ENCODE measurements around the gene IRF2. TPM values are rescaled to one million over a fixed set of nuclear protein-coding genes. Genes with fewer than 3 reads are reported as not detected.

The IRF2 gene
- total RNA-seq, 1 donor from 2014 or later = 12.6 TPM

GRCh38 chr4:184389978-184390900 lies 84.1 kb downstream of the IRF2 start:
- H3K27me3 Mint-ChIP-seq (ENCODE audit: low read depth) = no peaks in the 10 kb centered on the region
- H3K9me3 Mint-ChIP-seq = no peaks in the 10 kb centered on the region
- H3K4me3 Mint-ChIP-seq = no peak overlapping the region
- no peak for DNase-seq (ENCODE audit: low read depth, low spot score)
- H3K4me1 Mint-ChIP-seq = peaks cover 41% of the 10 kb centered on the region
- peaks cover 35% of the 10 kb centered on the region for H3K36me3 Mint-ChIP-seq (ENCODE audit: low read depth)
- no peak for TF ChIP-seq CTCF (conservative IDR thresholded peaks at IDR 0.05)
- no peak overlapping the region for H3K27ac Mint-ChIP-seq (ENCODE audit: unreplicated experiment)

GRCh38 chr4:184388106-184388505 lies 86.2 kb downstream of the IRF2 start:
- TF ChIP-seq CTCF (conservative IDR thresholded peaks at IDR 0.05) = no peak
- Mint-ChIP-seq H3K4me1 (peaks cover 50% of the 10 kb centered on the region), H3K27me3 (ENCODE audit: low read depth) (no peaks in the 10 kb centered on the region), H3K9me3 (no peaks in the 10 kb centered on the region), H3K36me3 (ENCODE audit: low read depth) (peaks cover 26% of the 10 kb centered on the region), H3K27ac (ENCODE audit: unreplicated experiment) (no peak overlapping the region), H3K4me3 (no peak overlapping the region)
- DNase-seq (ENCODE audit: low read depth, low spot score) = no peak

- Mint-ChIP-seq H3K27me3 (ENCODE audit: low read depth) (no peaks in the 10 kb centered on the region), H3K9me3 (no peaks in the 10 kb centered on the region), H3K4me1 (peaks cover 50% of the 10 kb centered on the region), H3K4me3 (no peak overlapping the region), H3K27ac (ENCODE audit: unreplicated experiment) (no peak overlapping the region), H3K36me3 (ENCODE audit: low read depth) (peaks cover 26% of the 10 kb centered on the region)
- no peak for TF ChIP-seq CTCF (conservative IDR thresholded peaks at IDR 0.05)
- no peak for DNase-seq (ENCODE audit: low read depth, low spot score)
Measured at GRCh38 chr4:184387351-184387750, 87.0 kb downstream of the IRF2 start.

GRCh38 chr4:184386271-184386781 lies 88.0 kb downstream of the IRF2 start:
- Mint-ChIP-seq H3K27me3 (ENCODE audit: low read depth) (no peaks in the 10 kb centered on the region), H3K4me1 (peaks cover 50% of the 10 kb centered on the region), H3K4me3 (no peak overlapping the region), H3K36me3 (ENCODE audit: low read depth) (peaks cover 22% of the 10 kb centered on the region), H3K9me3 (no peaks in the 10 kb centered on the region), H3K27ac (ENCODE audit: unreplicated experiment) (no peak overlapping the region)
- no peak for DNase-seq (ENCODE audit: low read depth, low spot score)
- no peak for TF ChIP-seq CTCF (conservative IDR thresholded peaks at IDR 0.05)

- peaks cover 16% of the 10 kb centered on the region for H3K36me3 Mint-ChIP-seq (ENCODE audit: low read depth)
- no peak for DNase-seq (ENCODE audit: low read depth, low spot score)
- no peaks in the 10 kb centered on the region for H3K27me3 Mint-ChIP-seq (ENCODE audit: low read depth)
- H3K9me3 Mint-ChIP-seq = no peaks in the 10 kb centered on the region
- H3K4me1 Mint-ChIP-seq = peaks cover 47% of the 10 kb centered on the region
- no peak for TF ChIP-seq CTCF (conservative IDR thresholded peaks at IDR 0.05)
- no peak overlapping the region for H3K27ac Mint-ChIP-seq (ENCODE audit: unreplicated experiment)
- no peak overlapping the region for H3K4me3 Mint-ChIP-seq
Measured at GRCh38 chr4:184385705-184386141, 88.6 kb downstream of the IRF2 start.

Measured in neural crest cell (in vitro differentiated cells).